ENCODE measurements around the gene TANC1. TPM values are rescaled to one million over a fixed set of nuclear protein-coding genes. Genes with fewer than 3 reads are reported as not detected.

TANC1 gene
- total RNA-seq, 1 donor from 2014 or later, result 62.7 TPM

DNA sequence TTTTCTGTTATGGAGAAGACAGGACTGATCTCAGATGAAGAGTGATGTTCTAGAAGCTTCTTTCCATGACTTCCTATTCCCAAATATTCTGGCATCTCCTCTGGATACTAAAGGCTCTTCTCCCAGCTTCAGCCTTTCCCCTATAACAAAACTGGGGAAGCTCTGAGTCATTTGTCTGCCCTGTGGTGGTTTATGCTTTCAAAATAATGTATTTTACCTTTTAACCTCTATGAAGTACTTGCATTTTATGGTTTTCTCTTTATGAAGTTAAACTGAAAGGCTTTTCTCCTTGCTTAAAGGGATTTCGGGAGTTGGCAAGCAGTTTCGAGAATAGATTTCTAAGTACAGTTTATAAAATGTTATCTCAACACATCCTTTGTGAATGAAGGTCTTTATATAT lies 104.4 kb downstream of the TANC1 start:
- intact Hi-C loops (cut with micrococcal nuclease), result no loop called here
- no peak for ATAC-seq
- no peak for DNase-seq

DNA sequence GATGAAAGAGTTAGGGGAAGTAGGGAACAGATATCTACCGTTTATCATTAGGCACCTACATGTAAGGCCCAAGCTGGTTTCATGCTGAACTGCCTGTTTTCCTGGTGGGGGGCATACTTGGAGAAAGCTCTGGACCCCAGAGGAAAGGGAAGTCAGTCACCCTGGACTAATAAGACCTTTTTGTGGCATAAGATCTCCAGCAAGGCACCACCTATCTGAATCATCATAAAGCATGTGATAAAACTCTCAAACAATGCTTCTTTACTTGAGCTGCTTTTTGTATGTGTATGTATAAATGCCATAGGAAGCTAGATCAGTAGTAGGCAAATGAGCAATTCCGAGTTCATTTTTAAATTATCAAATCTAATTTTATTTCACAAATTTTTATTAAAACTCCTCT lies 104.8 kb downstream of the TANC1 start:
- ATAC-seq (no peak), DNase-seq (no peak)
- intact Hi-C loops (cut with micrococcal nuclease), result no loop called here

- intact Hi-C loops (cut with micrococcal nuclease), result no loop called here
- no peak for ATAC-seq
- DNase-seq, result no peak
These were observed 106.2 kb downstream of the TANC1 start for GRCh38 chr2:159074605-159075004.

DNA sequence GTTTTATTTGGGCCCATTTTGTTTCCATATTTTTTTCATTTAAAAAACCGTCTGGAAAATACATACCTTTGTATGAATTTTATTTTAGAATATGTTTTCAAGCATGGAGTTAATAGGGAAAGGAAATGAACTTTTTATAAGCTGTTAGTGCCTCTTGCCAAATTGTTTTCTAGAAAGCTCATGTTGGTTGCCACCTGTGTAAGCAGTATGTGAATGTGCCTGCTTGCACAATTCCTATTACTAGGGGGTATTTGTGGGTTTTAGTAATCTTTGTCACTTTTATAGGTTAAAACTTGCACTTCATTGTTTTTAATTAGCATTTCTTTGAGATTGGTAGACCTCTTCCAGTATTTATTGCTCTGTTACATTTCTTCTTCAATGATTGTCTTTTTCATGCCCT lies 107.3 kb downstream of the TANC1 start:
- ATAC-seq (no peak), DNase-seq (no peak)
- intact Hi-C loops (cut with micrococcal nuclease), result no loop called here

- ATAC-seq, result peak; percentile 69
- intact Hi-C loops (cut with micrococcal nuclease), result no loop called here
These were observed 107.8 kb downstream of the TANC1 start for GRCh38 chr2:159076241-159076640.

GRCh38 chr2:159077869-159078268 lies 109.4 kb downstream of the TANC1 start:
- intact Hi-C loops (cut with micrococcal nuclease), result no loop called here
- DNase-seq, result no peak
- no peak for ATAC-seq

More at GRCh38 chr2:159076241-159076640, 107.8 kb downstream of the TANC1 start:
- no peak for DNase-seq

DNA sequence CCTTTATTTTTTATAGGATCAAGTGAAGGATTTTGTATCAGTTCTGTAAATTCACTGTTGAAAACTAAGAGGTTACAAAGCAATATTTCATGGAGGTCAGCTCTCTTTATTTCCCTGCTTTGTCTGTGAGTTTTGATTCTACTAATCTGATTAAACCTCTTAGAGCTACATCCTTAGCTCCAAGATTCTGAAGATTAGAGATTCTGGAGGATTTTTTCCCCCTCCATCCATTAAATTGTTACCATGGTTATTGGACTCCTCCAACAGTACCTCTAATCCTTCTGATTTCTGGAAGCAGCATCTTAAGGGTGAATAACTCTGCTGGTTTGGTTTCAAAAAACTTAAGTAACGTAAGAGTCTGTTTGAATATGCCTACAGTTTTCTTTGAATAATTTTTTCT lies 110.0 kb downstream of the TANC1 start:
- intact Hi-C loops (cut with micrococcal nuclease), result no loop called here
- ATAC-seq, result no peak

GRCh38 chr2:159080641-159081040 lies 112.2 kb downstream of the TANC1 start:
- DNase-seq (peak; percentile 41), ATAC-seq (peak; percentile 43)

More for the DNA sequence above, 110.0 kb downstream of the TANC1 start:
- DNase-seq, result no peak

GRCh38 chr2:159082119-159082518 lies 113.7 kb downstream of the TANC1 start:
- ATAC-seq (no peak), DNase-seq (no peak)
- intact Hi-C loops (cut with micrococcal nuclease), result no loop called here

More at GRCh38 chr2:159080641-159081040, 112.2 kb downstream of the TANC1 start:
- intact Hi-C loops (cut with micrococcal nuclease), result no loop called here

DNA sequence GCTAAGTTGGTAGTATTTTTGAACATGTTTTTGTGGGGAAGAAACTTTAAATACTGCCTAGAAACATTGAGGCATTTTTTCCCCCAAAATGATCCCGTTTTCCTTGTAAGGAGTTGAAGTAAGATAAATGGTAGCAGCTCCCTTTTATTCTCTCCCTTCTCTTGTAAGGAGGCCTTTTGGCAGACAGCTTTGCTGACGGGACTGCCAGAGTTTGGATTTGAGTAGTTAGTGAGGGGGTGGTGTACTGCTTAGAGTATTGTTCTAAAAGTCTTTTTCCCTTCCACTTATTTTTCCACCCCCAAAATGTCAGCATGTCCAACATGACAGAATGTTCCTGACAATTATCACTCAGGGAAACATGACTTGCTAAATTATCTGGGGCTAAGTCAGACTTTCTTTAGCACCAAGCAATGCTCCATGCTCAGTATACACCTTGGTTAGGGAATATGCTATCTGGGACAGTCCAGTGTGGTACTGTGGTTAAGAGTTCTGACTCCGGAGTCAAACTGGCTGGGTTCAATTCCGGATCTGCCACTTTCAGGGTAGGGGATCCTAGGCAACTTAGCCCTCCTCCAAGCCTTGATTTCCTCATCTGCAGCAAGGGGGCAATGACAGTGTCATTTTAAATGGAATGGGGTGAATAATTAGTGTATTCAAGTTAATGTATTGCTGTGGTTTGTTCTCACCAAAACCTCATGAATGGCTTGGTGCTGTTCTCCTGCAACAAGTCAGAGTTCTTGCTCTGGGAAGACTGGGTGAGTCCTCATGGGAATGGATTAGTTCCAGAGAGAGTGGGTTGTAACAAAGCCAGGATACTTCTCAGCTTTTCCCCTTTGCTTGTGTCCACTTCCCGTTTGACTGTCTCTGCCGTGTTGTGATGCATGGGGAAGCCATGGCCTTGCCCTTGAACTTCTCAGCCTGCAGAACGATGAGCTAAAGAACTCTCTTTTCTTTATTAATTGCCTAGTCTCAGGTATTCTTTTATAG lies 116.2 kb downstream of the TANC1 start:
- DNase-seq (no peak), ATAC-seq (peak; percentile 30)
- intact Hi-C loops (cut with micrococcal nuclease), result no loop called here

- peak; percentile 44 for DNase-seq
- intact Hi-C loops (cut with micrococcal nuclease), result no loop called here
These were observed 117.9 kb downstream of the TANC1 start for GRCh38 chr2:159086342-159086741.

GRCh38 chr2:159086826-159087225 lies 118.4 kb downstream of the TANC1 start:
- intact Hi-C loops (cut with micrococcal nuclease), result no loop called here
- DNase-seq (no peak), ATAC-seq (no peak)

More at GRCh38 chr2:159086342-159086741, 117.9 kb downstream of the TANC1 start:
- ATAC-seq, result no peak

DNA sequence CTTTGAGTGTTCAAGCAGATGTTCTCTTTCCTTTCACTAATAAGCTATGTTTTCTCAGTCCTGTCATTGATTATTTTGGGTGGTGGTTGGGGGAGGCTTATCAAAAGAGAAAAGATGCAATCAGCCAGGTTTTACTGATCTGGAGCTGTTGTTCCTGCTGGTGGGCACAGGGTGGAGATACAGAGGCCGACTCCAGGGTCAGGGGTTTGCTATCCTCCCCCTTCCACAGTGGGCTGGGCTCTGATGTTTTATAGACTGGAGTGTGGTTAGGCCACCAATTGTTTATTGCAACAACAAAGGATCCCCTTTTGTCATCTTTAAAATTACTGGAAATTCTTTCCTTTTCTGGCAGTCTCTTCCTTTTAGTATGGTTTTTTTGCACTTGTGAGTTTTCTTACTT lies 120.5 kb downstream of the TANC1 start:
- ATAC-seq, result no peak
- intact Hi-C loops (cut with micrococcal nuclease), result no loop called here

DNA sequence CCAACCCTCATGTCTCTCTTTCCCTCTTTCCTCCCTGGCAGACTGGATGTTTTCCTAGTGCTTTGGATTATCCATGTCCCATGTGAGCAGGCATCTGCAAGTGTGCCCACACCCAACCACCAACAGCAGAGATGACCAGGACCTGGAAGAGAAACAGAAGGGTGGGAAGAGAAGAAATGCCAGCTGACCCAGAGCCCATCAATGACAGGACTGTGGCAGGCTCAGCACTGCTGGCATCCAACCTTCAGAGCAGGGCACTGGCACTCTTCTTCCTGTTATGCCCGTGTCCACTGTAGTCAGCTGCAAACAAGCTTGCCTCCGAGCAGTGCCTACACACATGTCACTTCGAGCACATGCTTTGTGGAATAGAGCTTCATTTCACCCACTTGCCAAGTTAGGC lies 121.1 kb downstream of the TANC1 start:
- peak; percentile 81 for ATAC-seq
- DNase-seq, result peak; percentile 72
- intact Hi-C loops (cut with micrococcal nuclease), result no loop called here

More for the DNA sequence above, 120.5 kb downstream of the TANC1 start:
- DNase-seq, result no peak

- DNase-seq (peak; percentile 45), ATAC-seq (peak; percentile 35)
- intact Hi-C loops (cut with micrococcal nuclease), result no loop called here
These were observed 122.2 kb downstream of the TANC1 start for GRCh38 chr2:159090514-159091201.

DNA sequence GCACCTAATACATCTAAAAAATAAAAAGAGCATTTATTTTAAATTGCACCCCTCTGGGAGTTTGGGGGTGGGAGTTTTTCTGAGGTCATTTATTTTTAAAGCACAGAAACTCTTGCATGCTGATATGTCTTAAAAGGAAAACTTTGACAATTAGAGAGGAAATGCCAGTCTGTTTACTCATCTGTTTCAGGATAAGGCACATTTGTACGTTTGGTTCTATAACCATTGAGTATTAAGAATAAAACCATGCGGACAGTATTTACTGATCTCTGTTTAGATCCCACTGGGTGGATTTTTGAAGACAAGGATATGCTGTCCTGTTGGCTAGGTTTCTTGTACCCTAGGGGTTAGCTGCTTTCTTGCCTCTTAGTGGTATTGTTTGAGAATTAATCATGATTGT lies 122.9 kb downstream of the TANC1 start:
- intact Hi-C loops (cut with micrococcal nuclease), result no loop called here
- ATAC-seq (peak; percentile 3), DNase-seq (no peak)

DNA sequence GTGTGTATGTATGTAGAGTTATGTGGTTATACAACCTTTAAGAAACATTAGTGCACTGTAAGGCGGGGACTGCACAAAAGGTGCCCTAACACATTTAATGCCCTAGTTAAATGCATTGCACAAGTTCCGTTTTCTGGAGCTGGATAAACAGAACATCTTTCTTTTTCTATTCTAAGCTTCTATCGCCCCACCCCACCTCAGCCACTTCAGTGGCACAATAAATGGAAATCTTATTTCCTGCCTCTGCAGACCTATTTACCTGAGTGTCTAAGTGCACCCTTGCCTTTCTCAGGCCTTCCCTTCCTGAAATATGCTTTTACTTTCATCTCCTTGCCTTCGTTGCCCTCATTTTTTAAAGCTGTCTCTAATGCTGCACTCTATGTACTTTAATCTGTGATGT lies 123.5 kb downstream of the TANC1 start:
- intact Hi-C loops (cut with micrococcal nuclease), result no loop called here
- DNase-seq (no peak), ATAC-seq (no peak)

- DNase-seq (no peak), ATAC-seq (no peak)
- intact Hi-C loops (cut with micrococcal nuclease), result no loop called here
These were observed 125.1 kb downstream of the TANC1 start for GRCh38 chr2:159093497-159093896.

DNA sequence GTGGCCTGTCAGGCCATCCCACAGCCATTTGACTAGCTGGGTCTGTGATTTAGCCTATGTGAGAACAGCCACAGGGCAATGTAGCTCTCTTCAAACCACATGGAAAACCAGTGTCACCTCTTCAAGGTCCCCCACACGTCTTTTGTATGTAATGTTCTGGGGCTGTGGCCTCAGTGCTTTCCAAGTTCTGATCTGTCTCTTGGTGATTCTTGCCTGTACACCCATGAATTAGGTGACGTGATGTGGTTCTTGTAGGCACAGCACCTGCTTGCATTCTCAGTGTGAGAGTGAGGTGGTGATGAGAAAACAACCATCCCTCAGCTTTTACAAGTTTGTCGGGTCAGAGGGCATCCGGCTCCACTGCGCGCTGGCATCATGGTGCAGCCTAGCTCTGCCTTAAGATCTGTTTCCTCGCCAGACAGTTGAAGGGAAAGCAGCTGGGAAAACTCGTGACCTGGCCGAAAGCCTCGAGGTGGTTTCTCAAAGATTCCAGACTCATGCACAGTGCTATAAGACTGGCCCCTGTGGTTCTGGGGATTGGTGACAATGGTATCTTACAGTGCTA lies 125.8 kb downstream of the TANC1 start:
- intact Hi-C loops (cut with micrococcal nuclease), result no loop called here
- ATAC-seq (peak; percentile 51), DNase-seq (peak; percentile 65)

DNA sequence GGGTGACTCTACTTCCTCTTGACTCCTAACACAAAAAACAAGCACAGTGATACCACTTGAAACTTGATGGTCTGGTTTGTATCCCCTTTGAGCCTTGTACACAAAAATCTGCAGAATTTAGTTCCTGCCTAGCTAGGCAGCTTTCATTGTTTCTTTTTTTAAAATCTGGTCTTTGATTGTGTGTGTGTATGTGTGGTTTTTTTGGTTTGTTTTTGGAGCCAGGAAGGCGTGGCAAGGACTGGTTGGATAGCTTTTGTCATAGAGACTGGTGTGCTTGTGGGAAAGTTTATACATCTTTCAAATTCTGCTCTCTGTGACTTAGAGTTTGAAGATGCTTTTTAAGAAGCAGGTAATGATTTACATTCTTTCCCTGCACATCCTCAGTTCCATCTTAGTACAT lies 127.4 kb downstream of the TANC1 start:
- intact Hi-C loops (cut with micrococcal nuclease), result no loop called here
- ATAC-seq (no peak), DNase-seq (no peak)

Data from left ventricle myocardium superior (tissue), 1 donor.